K562 (cell line): Measurements from ENCODE around the gene DVL2. TPM values are rescaled to one million over a fixed set of nuclear protein-coding genes. Genes with fewer than 3 reads are reported as not detected.

Experiments
- ATAC-seq: fragments of 200-7000 bp; cut with Tn5 transposase; 3 replicates; pipeline ENCODE4 v1.9.1; 2020; ENCODE audit warnings: moderate library complexity
- BruUV-seq: library from RNA; stranded (reverse); fragments of 400-500 nt; replicated peaks from 2 replicates; lab custom pipeline; 2021; lab: Mats Ljungman, UMichigan
- CTCF ChIA-PET: fragments of 300-600 bp; formaldehyde crosslinking; extraction: SDS; loops from one replicate; lab custom pipeline; 2021; ENCODE audit warnings: low intra/inter-chr PET ratio; lab: Yijun Ruan, JAX
- POLR2A ChIA-PET: fragments of 300-600, 350-650 bp; sonication (Branson Sonifier 250); formaldehyde crosslinking; extraction: SDS; loops from one replicate; lab custom pipeline; 2021; ENCODE audit warnings: antibody characterized with exemption, inconsistent platforms; lab: Yijun Ruan, JAX
- DNase-seq, 4 experiments: peaks; one replicate each; pipeline versions ENCODE4 v3.0.0 to v3.0.0-alpha.2; 2011 to 2018; ENCODE audit warnings: low spot score in 3 of 4, mixed read lengths in 3 of 4; ENCODE audit errors: extremely low read depth in 1 of 4
- FAIRE-seq: peaks from 2 replicates; lab custom pipeline; 2011; peaks lifted over from hg19 to GRCh38; lab: Jason Lieb, UNC
- H2AFZ ChIP-seq: 2 replicates; pipeline ENCODE4 v1.6.0; 2011; ENCODE audit warnings: low read depth, low read length, control low read depth, inconsistent platforms
- H3K27ac ChIP-seq: fragments of 200-600 bp; 3 replicates; pipeline ENCODE4 v1.8.0; 2011; ENCODE audit warnings: low read depth, mild to moderate bottlenecking, control low read depth, inconsistent platforms, low read length, moderate library complexity, mixed read lengths; ENCODE audit errors: extremely low read depth
- H3K27me3 ChIP-seq, 2 experiments: fragments of 300-600 bp in 1 of 2; 2 replicates in 1 of 2; 3 replicates in 1 of 2; pipeline versions ENCODE4 v1.6.0 to v1.8.0; 2011; ENCODE audit warnings: inconsistent platforms in 2 of 2, low read length in 2 of 2, mild to moderate bottlenecking in 1 of 2, mixed read lengths in 1 of 2, moderate library complexity in 1 of 2; ENCODE audit not compliant: control insufficient read depth in 2 of 2, insufficient read depth in 2 of 2
- H3K36me3 ChIP-seq: fragments of 300-600 bp; 3 replicates; pipeline ENCODE4 v1.8.0; 2011; ENCODE audit warnings: mild to moderate bottlenecking, low read length, inconsistent platforms; ENCODE audit not compliant: control insufficient read depth, insufficient read depth
- H3K4me1 ChIP-seq, 2 experiments: fragments of 200-600 bp in 1 of 2; replicated peaks in 1 of 2; 2 replicates in 1 of 2; 3 replicates in 1 of 2; pipeline versions ENCODE4 v1.5.1 to v1.8.0; 2011; ENCODE audit warnings: inconsistent platforms in 2 of 2, low read length in 2 of 2, mild to moderate bottlenecking in 1 of 2, mixed read lengths in 1 of 2, moderate library complexity in 1 of 2; ENCODE audit not compliant: control insufficient read depth in 2 of 2, insufficient read depth in 2 of 2
- H3K4me2 ChIP-seq: 2 replicates; pipeline ENCODE4 v1.6.1; 2011; ENCODE audit warnings: low read length, control low read depth, inconsistent platforms, mixed read lengths; ENCODE audit not compliant: insufficient read depth
- H3K4me3 ChIP-seq: fragments of 200-600 bp; sonication (generic), shearing (Covaris generic); 2 replicates; pipeline ENCODE4 v1.5.1; 2016; ENCODE audit warnings: control low read depth, inconsistent platforms
- H3K79me2 ChIP-seq: fragments of 200-600 bp; 3 replicates; pipeline ENCODE4 v1.8.0; 2011; ENCODE audit warnings: low read length, inconsistent platforms; ENCODE audit not compliant: control insufficient read depth, insufficient read depth
- H3K9ac ChIP-seq, 2 experiments: 2 replicates each; pipeline versions ENCODE4 v1.6.0 to v1.6.1; 2011; ENCODE audit warnings: low read depth in 2 of 2, low read length in 2 of 2, control low read depth in 1 of 2, inconsistent platforms in 1 of 2, mild to moderate bottlenecking in 1 of 2, mixed read lengths in 1 of 2; ENCODE audit not compliant: insufficient read depth in 1 of 2
- H3K9me1 ChIP-seq: one replicate; pipeline ENCODE4 v1.6.0; 2011; ENCODE audit warnings: inconsistent platforms, mild to moderate bottlenecking, low read length, moderate library complexity; ENCODE audit not compliant: control insufficient read depth, insufficient read depth
- H3K9me3 ChIP-seq: replicated peaks from 2 replicates; pipeline ENCODE4 v1.5.1; 2011; ENCODE audit warnings: low read depth, low read length, inconsistent platforms; ENCODE audit not compliant: control insufficient read depth, insufficient read depth
- H4K20me1 ChIP-seq: replicated peaks from 2 replicates; pipeline ENCODE4 v1.6.1; 2011; ENCODE audit warnings: low read length, inconsistent platforms, mixed read lengths; ENCODE audit not compliant: control insufficient read depth, insufficient read depth
- ARHGAP35 ChIP-seq: fragments of 450-650 bp; IDR thresholded peaks from 2 replicates; pipeline ENCODE4 v1.6.1; 2018; ENCODE audit not compliant: partially characterized antibody
- ARID3B ChIP-seq: fragments of 250-450 bp; sonication (Bioruptor Pico); IDR thresholded peaks from 2 replicates; pipeline ENCODE4 v1.4.0; 2020; ENCODE audit warnings: borderline replicate concordance
- CBFB ChIP-seq: sonication (generic); formaldehyde crosslinking; IDR thresholded peaks from 2 replicates; pipeline ENCODE4 v1.4.0; 2020; ENCODE audit warnings: mild to moderate bottlenecking, missing genetic modification reagents
- ELK3 ChIP-seq: fragments of 450-650 bp; formaldehyde crosslinking; IDR thresholded peaks from 2 replicates; pipeline ENCODE4 v1.4.0; 2020; ENCODE audit warnings: mild to moderate bottlenecking
- HDAC8 ChIP-seq: fragments of 450-650 bp; IDR thresholded peaks from 2 replicates; pipeline ENCODE4 v1.6.1; 2016; ENCODE audit warnings: mild to moderate bottlenecking, missing genetic modification characterization, moderate library complexity, missing compliant biosample characterization
- JUND ChIP-seq, 2 experiments: IDR thresholded peaks; 2 replicates in 1 of 2; 3 replicates in 1 of 2; pipeline ENCODE4 v1.6.1; 2011; ENCODE audit warnings: borderline replicate concordance in 2 of 2, low read depth in 2 of 2, low read length in 2 of 2, improper control_type of control experiment in 1 of 2, missing biosample characterization in 1 of 2, missing genetic modification characterization in 1 of 2, missing genetic modification reagents in 1 of 2
- MBD1 ChIP-seq: fragments of 250-450 bp; sonication (Bioruptor Pico); IDR thresholded peaks from 2 replicates; pipeline ENCODE4 v1.8.0; 2022; ENCODE audit warnings: inconsistent platforms
- MED1 ChIP-seq: sonication (generic); formaldehyde crosslinking; IDR thresholded peaks from 2 replicates; pipeline ENCODE4 v1.8.1; 2023; ENCODE audit warnings: missing genetic modification reagents, borderline replicate concordance
- PCBP2 ChIP-seq: fragments of 200-400 bp; formaldehyde crosslinking; IDR thresholded peaks from 2 replicates; pipeline ENCODE4 v1.6.1; 2018; ENCODE audit warnings: low read length, low read depth, mild to moderate bottlenecking, moderate library complexity; ENCODE audit not compliant: poor library complexity, severe bottlenecking
- POLR2A ChIP-seq: fragments of 450-650 bp; conservative IDR thresholded peaks from 2 replicates; pipeline ENCODE4 v1.6.1; 2016
- PTTG1 ChIP-seq: fragments of 450-650 bp; IDR thresholded peaks from 2 replicates; pipeline ENCODE4 v1.6.1; 2016; ENCODE audit warnings: low read depth, mild to moderate bottlenecking, missing genetic modification characterization, missing compliant biosample characterization
- TARDBP ChIP-seq: fragments of 450-650 bp; IDR thresholded peaks from 2 replicates; pipeline ENCODE4 v1.6.1; 2016
- ZBED1 ChIP-seq: IDR thresholded peaks from 2 replicates; pipeline ENCODE4 v1.6.1; 2014
- ZBTB9 ChIP-seq: fragments of 450-650 bp; formaldehyde crosslinking; IDR thresholded peaks from 2 replicates; pipeline ENCODE4 v1.4.0; 2020; ENCODE audit warnings: mild to moderate bottlenecking, moderate library complexity
- ZNF274 ChIP-seq: IDR thresholded peaks from 2 replicates; pipeline ENCODE4 v1.6.1; 2011; ENCODE audit warnings: low read depth, mild to moderate bottlenecking, low read length, moderate library complexity, borderline replicate concordance
- ZNF280A ChIP-seq: fragments of 450-650 bp; IDR thresholded peaks from 2 replicates; pipeline ENCODE4 v1.6.1; 2018; ENCODE audit warnings: mild to moderate bottlenecking, low read depth; ENCODE audit not compliant: partially characterized antibody
- WGBS: fragments of 100-300 bp; shearing (Covaris generic); methylation state at CpG from one replicate; pipeline ENCODE4 v1.1.6; 2016; ENCODE audit warnings: low coverage, mixed read lengths; ENCODE audit not compliant: insufficient coverage; ENCODE audit errors: missing lambda C conversion rate; 5-methylcytosine and 5-hydroxymethylcytosine counted together
- in situ Hi-C: fragments of 300-500 bp; cut with MboI; formaldehyde crosslinking; loops from 4 replicates; pipeline ENCODE4 v1.15.0; 2018; ENCODE audit warnings: inconsistent platforms, mixed read lengths
- intact Hi-C: fragments of 100-400 bp; cut with micrococcal nuclease; formaldehyde crosslinking; loops from 2 replicates; pipeline ENCODE4 v1.14.2; 2022
- polyA plus RNA-seq, 8 experiments: library from polyadenylated mRNA; depleted of rRNA in 4 of 8; stranded (reverse) in 5 of 8; unstranded in 3 of 8; fragments of >200 nt; fragmentation: Nextera tagmentation in 2 of 8; fragmentation: Illumina TruSeq in 1 of 8; extraction: Ambion mirVana in 2 of 8; extraction: Trizol in 1 of 8; gene quantifications; 2 replicates each; pipeline versions ENCODE4 v1.2.1 to v1.2.3, GENCODE V29; 2011 to 2014; ENCODE audit warnings: inconsistent platforms in 1 of 8, missing spikeins in 1 of 8
- total RNA-seq, 7 experiments: library from RNA; depleted of rRNA in 6 of 7; stranded (reverse); fragments of >200 nt in 6 of 7; fragmentation: Illumina TruSeq in 2 of 7; extraction: Trizol in 2 of 7; gene quantifications; 2 replicates each; pipeline versions ENCODE4 v1.2.1 to v1.2.3, GENCODE V29; 2011 to 2021; ENCODE audit warnings: low replicate concordance in 1 of 7

DVL2 gene
- total and polyA plus RNA-seq, 9 of the 15 experiments (the other 6 are each of a cell fraction or from before 2014, with no cell fraction given): 1.3 to 49.5 (median 24.3) TPM

GRCh38 chr17:7204336-7204735 is 30.0 kb downstream of the DVL2 start:
- no peak overlapping the region for H3K4me3 ChIP-seq
- TF ChIP-seq ZNF280A (no peak), ARHGAP35 (no peak), CBFB (no peak), MED1 (CRISPR knock-in tag) (no peak), ZBED1 (no peak), MBD1 (CRISPR knock-in tag) (no peak), PCBP2 (no peak), ARID3B (CRISPR knock-in tag) (no peak), PTTG1 (tag) (no peak), POLR2A (no peak), ELK3 (CRISPR knock-in tag) (no peak), ZNF274 (no peak), ZBTB9 (CRISPR knock-in tag) (no peak), TARDBP (no peak), HDAC8 (tag) (no peak), JUND (IDR thresholded peaks at IDR 0.05; ENCODE audit: borderline replicate concordance, low read depth, low read length) (no peak), JUND (tag; IDR thresholded peaks at IDR 0.05; ENCODE audit: borderline replicate concordance, low read depth, low read length) (no peak)

More at GRCh38 chr17:7204336-7204735, 30.0 kb downstream of the DVL2 start:
- in situ Hi-C loops: no loop called here
- Histone ChIP-seq H3K4me1 (peaks cover 7 to 32% of the 10 kb centered on the region in 2 experiments; a peak in 4 of 5 replicates), H3K9me1 (no peaks in the 10 kb centered on the region), H3K9me3 (no peaks in the 10 kb centered on the region), H3K9ac (no peak overlapping the region), H3K27ac (no peak overlapping the region), H4K20me1 (0 out of 2 replicates have a peak, but pooled peaks cover 3% of the 10 kb centered on the region), H2AFZ (no peak overlapping the region), H3K79me2 (no peaks in the 10 kb centered on the region), H3K4me2 (no peak overlapping the region), H3K27me3 (no peaks in the 10 kb centered on the region), H3K36me3 (peaks cover 21% of the 10 kb centered on the region; the same call in 2 of the 3 replicates)
- POLR2A ChIA-PET: no interaction called here
- intact Hi-C loops: no loop called here
- CTCF ChIA-PET: no interaction called here
- 91% methylated on average over 7 of the region's 15 CpGs for WGBS
- no peak for DNase-seq
- FAIRE-seq: no peak
- no TSS peak for BruUV-seq
- ATAC-seq: no peak
